Stimulated activated CD4-positive, alpha-beta T cell treated with anti-CD3 and anti-CD28 coated beads, Interleukin-4, amount 100 ng/mL, for 24 hours (primary cell): ENCODE results near the gene NTNG1.

Source experiments
- DNase-seq: peaks from one replicate; pipeline ENCODE4 v3.0.0-alpha.2; 2020

Gene NTNG1

GRCh38 chr1:107264561-107264960 lies 123.7 kb downstream of the NTNG1 start:
- DNase-seq: no peak

GRCh38 chr1:107267489-107267888 lies 126.7 kb downstream of the NTNG1 start:
- DNase-seq: no peak

- no peak for DNase-seq
Observed at GRCh38 chr1:107272321-107272720, 131.5 kb downstream of the NTNG1 start.

GRCh38 chr1:107273515-107273914 lies 132.7 kb downstream of the NTNG1 start:
- DNase-seq: no peak

- DNase-seq: no peak
Observed at GRCh38 chr1:107274227-107274626, 133.4 kb downstream of the NTNG1 start.

- no peak for DNase-seq
Observed at GRCh38 chr1:107276247-107276646, 135.4 kb downstream of the NTNG1 start.

- no peak for DNase-seq
Observed at GRCh38 chr1:107277022-107277421, 136.2 kb downstream of the NTNG1 start.

GRCh38 chr1:107286125-107286524 lies 145.3 kb downstream of the NTNG1 start:
- no peak for DNase-seq

GRCh38 chr1:107291987-107292386 lies 151.1 kb downstream of the NTNG1 start:
- no peak for DNase-seq

- no peak for DNase-seq
Observed at GRCh38 chr1:107293901-107294613, 153.2 kb downstream of the NTNG1 start.

GRCh38 chr1:107294686-107295085 lies 153.8 kb downstream of the NTNG1 start:
- no peak for DNase-seq

GRCh38 chr1:107297681-107298080 lies 156.8 kb downstream of the NTNG1 start:
- no peak for DNase-seq

- DNase-seq: no peak
Observed at GRCh38 chr1:107298526-107298925, 157.7 kb downstream of the NTNG1 start.

- no peak for DNase-seq
Observed at GRCh38 chr1:107299521-107299920, 158.7 kb downstream of the NTNG1 start.

- no peak for DNase-seq
Observed at GRCh38 chr1:107309962-107310361, 169.1 kb downstream of the NTNG1 start.

- no peak for DNase-seq
Observed at GRCh38 chr1:107315652-107316051, 174.8 kb downstream of the NTNG1 start.

- no peak for DNase-seq
Observed at GRCh38 chr1:107318932-107319331, 178.1 kb downstream of the NTNG1 start.

- no peak for DNase-seq
Observed at GRCh38 chr1:107323784-107324183, 182.9 kb downstream of the NTNG1 start.

- DNase-seq: no peak
Observed at GRCh38 chr1:107326824-107327445, 186.1 kb downstream of the NTNG1 start.

GRCh38 chr1:107327446-107327845 lies 186.6 kb downstream of the NTNG1 start:
- DNase-seq: no peak

GRCh38 chr1:107328087-107328486 lies 187.2 kb downstream of the NTNG1 start:
- no peak for DNase-seq

- DNase-seq: no peak
Observed at GRCh38 chr1:107339775-107340174, 198.9 kb downstream of the NTNG1 start.

- DNase-seq: no peak
Observed at GRCh38 chr1:107342316-107342715, 201.5 kb downstream of the NTNG1 start.

GRCh38 chr1:107342768-107343167 lies 201.9 kb downstream of the NTNG1 start:
- DNase-seq: no peak

- DNase-seq: no peak
Observed at GRCh38 chr1:107343601-107344000, 202.8 kb downstream of the NTNG1 start.
